ENCODE results near the gene TUBG2.
"Not testable (repeated sequence)": the region's sequence is repeated elsewhere in the genome, so short reads cannot be mapped to it uniquely, and the experiment has no call there.

The TUBG2 gene

GRCh38 chr17:42653179-42654124 is 5.6 kb upstream of the TUBG2 start:
- DNase-seq (ENCODE audit: low read depth, low spot score) = no peak

- no peak for DNase-seq (ENCODE audit: low read depth, low spot score)
Measured at GRCh38 chr17:42655528-42655927, 3.6 kb upstream of the TUBG2 start.

DNA sequence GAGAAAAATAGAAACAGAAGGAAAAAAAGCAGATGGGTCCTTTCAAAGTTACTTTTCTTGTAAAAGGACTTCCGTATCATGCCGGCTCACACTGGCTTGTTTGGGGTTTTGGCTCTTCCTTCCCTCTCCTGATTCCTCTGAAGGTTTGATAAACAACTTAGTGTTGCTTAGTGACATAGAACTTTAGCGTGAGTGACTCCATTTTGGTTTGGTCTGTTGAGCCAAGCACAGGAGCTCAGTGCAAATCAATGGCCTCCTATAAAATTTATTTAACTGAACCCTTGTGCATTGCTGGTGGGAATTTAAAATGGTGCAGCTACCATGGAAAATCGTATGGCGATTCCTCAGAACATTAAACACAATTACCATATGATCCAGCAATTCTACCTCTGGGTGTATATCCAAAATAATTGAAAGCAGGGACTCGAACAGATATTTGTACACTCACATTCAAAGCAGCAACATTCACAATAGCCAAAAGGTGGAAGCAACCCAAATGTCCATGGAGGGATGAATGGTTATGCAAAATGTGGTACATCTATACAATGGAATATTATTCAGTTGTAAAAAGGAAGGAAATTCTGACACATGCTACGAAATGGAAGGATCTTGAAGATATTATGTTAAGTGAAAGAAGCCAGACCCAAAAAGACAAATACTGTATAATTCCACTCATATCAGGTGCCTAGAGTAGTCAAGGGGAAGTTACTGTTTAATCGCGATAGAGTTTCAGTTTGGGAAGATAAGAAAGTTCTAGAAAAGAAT is 1.1 kb upstream of the TUBG2 start:
- DNase-seq (ENCODE audit: low read depth, low spot score) = no peak

GRCh38 chr17:42659932-42660274 is 819 bp downstream of the TUBG2 start:
- DNase-seq (ENCODE audit: low read depth, low spot score) = not testable (repeated sequence)

DNA sequence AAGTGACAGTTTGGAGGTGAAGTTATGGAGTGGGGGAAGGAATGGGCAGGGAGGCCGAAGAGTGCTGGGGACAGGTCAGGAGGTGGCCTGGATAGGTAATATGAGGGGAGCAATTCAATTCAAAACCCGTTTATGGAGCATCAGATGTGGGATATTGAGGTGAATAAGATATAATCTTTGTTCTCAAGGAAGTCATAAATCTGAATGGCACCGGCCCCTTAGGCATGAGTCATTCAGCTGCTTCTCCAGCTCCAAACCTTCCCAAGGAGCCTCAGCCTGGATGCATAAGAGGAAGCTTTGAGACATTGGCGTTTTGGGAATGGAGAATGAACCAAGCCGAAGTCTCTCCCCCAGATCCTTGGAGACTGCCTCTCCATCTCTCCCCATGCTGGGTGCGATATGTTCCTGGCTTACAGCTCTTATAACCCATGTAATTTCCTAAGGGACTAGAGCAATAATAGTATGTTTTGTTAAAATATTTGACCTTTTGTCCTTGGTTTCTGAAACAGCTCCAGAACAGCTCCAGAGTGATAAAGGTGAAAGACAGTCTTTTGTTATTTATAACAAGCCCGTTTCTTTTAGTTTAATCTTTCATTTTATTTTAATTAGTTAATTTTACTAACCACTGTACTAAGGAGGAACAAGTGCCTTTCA is 1.7 kb downstream of the TUBG2 start:
- DNase-seq (ENCODE audit: low read depth, low spot score) = no peak

DNA sequence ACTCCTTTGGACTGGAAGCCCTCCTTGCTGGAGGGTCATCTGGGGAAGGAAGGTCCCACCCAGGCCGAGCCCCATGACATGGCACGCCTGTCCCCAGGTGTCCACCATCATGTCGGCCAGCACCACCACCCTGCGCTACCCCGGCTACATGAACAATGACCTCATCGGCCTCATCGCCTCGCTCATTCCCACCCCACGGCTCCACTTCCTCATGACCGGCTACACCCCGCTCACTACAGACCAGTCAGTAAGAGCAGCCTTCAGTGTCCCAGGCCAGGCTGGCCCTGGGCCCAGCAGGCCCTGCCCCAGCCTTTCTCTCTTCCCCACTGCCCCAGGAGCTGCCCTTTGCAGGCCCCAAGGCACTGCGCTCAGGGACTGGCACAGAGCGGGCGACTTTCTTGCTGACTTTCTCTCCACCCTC is 6.5 kb downstream of the TUBG2 start:
- DNase-seq (ENCODE audit: low read depth, low spot score) = no peak

DNA sequence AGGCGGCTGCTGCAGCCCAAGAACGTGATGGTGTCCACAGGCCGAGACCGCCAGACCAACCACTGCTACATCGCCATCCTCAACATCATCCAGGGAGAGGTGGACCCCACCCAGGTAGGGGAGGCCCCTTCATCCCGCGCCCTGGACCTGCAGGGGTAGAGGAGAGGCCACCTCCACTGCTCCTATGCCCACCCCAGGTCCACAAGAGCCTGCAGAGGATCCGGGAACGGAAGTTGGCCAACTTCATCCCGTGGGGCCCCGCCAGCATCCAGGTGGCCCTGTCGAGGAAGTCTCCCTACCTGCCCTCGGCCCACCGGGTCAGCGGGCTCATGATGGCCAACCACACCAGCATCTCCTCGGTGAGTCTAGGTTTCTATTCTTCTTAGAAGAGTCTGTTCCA is 7.0 kb downstream of the TUBG2 start:
- DNase-seq (ENCODE audit: low read depth, low spot score) = not testable (repeated sequence)

- DNase-seq (ENCODE audit: low read depth, low spot score) = no peak
Measured at GRCh38 chr17:42667088-42667951, 8.2 kb downstream of the TUBG2 start.

DNA sequence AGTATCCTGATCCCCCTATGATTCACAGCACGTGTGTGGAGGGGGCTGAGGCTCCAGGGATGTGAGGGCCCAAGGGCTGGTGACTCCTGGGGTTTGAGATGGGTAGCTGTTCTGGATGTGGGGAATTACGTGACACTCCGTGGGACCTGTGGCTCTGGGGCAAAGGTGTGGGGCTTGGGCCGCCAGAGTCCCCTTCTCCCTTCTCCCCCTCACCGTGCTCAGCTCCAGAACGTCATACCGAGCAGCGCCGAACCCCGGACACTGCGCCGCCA is 10.6 kb downstream of the TUBG2 start:
- DNase-seq (ENCODE audit: low read depth, low spot score) = no peak

GRCh38 chr17:42669977-42670788 is 11.1 kb downstream of the TUBG2 start:
- no peak for DNase-seq (ENCODE audit: low read depth, low spot score)

DNA sequence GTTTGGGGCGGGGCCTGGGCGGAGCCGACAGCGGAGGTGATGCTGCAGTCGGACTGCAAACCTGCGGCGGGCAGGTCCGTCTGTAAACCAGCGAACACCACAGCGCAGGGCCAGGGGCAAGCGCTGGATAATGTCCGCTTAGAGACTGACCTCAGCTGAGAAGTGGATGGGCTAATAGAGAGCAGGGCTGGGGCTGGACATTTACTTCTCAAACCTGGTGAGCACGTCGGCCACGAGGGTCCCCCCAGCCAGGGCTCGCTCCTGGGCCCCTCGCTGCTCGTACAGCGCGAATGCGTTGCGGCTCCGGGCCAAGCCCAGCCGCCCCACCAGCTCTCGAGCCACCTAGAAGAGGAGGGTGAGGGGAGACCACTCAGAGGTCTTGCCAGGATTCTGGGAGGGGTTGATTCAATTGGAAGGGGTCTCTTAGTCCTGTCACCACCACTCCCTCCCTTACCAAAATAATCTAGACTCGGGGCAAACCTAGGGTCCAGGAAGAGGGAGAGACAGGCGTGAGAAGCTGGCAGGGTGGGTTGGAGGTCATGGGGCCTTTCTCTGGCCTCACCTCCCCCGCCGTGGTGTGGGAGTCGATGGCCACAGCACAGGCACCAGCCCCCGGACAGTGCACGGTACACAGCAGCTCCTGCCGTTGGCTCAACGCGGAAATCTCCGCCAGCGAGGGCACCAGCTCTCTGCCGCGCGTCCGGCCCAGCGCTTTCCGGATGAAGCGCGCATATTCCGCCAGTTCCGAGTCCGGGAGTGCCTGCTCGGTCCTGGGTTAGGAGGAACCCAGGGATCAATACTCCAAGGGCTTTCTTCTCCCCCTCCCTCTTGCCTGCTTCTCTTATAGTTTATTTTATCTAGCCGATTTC is 11.9 kb downstream of the TUBG2 start:
- DNase-seq (ENCODE audit: low read depth, low spot score) = no peak

DNA sequence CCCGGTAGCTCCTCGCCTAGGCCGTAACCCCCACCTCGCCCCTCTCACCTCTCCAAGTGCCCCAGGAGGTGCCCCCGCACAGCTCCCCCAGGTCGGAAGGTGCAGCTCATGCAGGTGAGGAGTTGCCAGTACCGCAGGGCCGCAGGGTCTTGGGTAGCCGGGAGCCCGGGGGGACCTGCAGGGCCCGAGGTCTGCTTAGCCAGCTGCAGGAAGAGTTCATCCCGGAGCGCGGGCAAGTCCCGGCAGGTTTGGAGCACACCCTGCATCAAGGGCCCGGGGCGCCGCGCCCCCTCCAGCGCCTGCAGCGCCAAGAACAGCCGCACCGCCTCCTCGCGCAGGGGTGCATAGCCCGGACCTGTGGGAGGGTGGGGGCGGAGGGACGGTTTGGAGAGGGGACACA is 13.0 kb downstream of the TUBG2 start:
- DNase-seq (ENCODE audit: low read depth, low spot score) = no peak

GRCh38 chr17:42673266-42673884 is 14.3 kb downstream of the TUBG2 start:
- no peak for DNase-seq (ENCODE audit: low read depth, low spot score)

GRCh38 chr17:42673885-42674754 is 15.0 kb downstream of the TUBG2 start:
- no peak for DNase-seq (ENCODE audit: low read depth, low spot score)

DNA sequence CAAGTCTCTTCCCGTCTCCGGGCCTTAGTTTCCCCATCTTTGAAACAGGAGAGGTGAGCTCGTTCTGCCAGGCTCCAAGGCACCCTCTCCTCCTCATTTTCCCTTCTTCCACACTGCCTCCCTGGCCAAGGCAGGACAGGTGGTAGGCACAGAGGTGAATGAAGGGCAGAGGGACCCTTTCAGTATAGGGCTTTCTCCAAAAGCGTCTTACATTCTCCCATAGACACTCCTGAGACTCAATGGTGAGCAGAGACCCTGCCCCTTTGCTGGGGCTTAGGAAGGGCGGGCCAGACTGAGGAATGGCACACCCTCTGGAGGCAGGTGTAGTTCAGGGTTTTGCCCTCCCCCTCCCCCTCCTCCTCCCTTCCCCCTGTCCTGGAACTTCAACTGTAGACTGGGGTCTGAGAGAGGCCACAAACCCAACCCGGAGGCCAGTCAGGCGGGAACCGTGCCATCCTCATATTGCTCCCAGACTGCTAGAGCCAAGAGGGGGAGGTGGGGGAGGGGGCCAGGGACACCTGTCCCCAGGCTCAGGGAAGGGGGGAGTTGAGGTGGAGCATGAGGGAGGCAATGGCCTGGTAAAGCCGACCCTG is 15.8 kb downstream of the TUBG2 start:
- no peak for DNase-seq (ENCODE audit: low read depth, low spot score)

- no peak for DNase-seq (ENCODE audit: low read depth, low spot score)
Measured at GRCh38 chr17:42675348-42675964, 16.4 kb downstream of the TUBG2 start.

DNA sequence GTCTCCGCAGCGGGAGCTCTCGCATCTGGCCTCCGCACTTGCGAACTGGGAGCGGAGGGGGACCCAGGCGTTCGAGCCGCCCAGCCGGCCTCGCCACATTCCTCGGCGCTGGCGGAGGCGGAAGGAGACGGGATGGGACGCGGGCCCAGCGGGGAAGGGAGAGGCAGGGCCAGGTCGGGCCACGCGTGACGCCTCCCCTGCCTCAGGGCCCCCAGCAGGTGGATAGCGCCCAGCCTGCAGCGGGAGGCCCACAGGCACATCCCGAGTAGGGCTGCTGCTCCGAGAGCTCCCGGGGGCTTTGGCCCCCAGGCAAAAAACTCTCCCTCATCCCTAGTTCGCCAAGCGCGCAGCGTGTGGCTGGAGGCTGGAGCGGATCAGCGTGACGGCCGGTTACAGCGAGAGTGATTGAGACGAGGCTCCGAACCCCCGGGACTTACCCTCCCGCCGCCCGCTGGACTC is 16.9 kb downstream of the TUBG2 start:
- DNase-seq (ENCODE audit: low read depth, low spot score) = no peak
